Vagina (tissue), 2 donors: ENCODE measurements around the gene PRAMEF13.
"Not testable (repeated sequence)": the region's sequence is repeated elsewhere in the genome, so short reads cannot be mapped to it uniquely, and the experiment has no call there.

ENCODE experiments used
- POLR2A ChIP-seq, 2 donors: fragments of 450-650 bp; IDR thresholded peaks; one replicate each; pipeline ENCODE4 v1.6.1; 2017; ENCODE audit warnings: antibody characterized with exemption in 2 of 2, mild to moderate bottlenecking in 2 of 2, moderate library complexity in 2 of 2
- TF ChIP-seq, protein P1 (sequence below), 3 experiments: fragments of 450-650 bp in 2 of 3; fragments of 200-600 bp in 1 of 3; sonication (generic) in 1 of 3; IDR thresholded peaks; one replicate each; pipeline ENCODE4 v1.5.1; 2017 to 2019; ENCODE audit warnings: antibody characterized with exemption in 3 of 3, mild to moderate bottlenecking in 2 of 3, moderate library complexity in 2 of 3

DNA sequence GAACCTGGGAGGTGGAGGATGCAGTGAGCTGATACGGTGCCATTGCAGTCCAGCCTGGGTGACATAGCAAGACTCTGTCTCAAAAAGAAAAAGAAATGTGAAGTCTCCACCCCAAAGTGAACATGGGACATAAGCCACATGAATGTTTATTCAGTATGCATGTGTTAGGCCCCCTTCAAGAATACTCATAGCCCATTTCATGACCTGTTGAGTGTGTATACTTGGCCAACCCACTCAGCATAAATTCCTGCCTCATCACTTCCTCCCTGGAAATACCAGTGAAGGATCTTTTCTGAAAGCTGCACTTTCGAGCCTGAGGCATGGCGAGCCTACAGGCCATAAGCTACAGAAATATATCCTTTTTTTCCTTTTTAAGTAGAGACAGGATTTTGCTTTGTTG is 18.0 kb upstream of the PRAMEF13 start:
- TF ChIP-seq, protein P1, sequence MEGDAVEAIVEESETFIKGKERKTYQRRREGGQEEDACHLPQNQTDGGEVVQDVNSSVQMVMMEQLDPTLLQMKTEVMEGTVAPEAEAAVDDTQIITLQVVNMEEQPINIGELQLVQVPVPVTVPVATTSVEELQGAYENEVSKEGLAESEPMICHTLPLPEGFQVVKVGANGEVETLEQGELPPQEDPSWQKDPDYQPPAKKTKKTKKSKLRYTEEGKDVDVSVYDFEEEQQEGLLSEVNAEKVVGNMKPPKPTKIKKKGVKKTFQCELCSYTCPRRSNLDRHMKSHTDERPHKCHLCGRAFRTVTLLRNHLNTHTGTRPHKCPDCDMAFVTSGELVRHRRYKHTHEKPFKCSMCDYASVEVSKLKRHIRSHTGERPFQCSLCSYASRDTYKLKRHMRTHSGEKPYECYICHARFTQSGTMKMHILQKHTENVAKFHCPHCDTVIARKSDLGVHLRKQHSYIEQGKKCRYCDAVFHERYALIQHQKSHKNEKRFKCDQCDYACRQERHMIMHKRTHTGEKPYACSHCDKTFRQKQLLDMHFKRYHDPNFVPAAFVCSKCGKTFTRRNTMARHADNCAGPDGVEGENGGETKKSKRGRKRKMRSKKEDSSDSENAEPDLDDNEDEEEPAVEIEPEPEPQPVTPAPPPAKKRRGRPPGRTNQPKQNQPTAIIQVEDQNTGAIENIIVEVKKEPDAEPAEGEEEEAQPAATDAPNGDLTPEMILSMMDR (IDR thresholded peaks at IDR 0.05) = not testable (repeated sequence)
- not testable (repeated sequence) for TF ChIP-seq POLR2A (IDR thresholded peaks at IDR 0.05)
